BE2C (cell line): ENCODE data around the gene PIAS2.
"Not testable (repeated sequence)": the region's sequence is repeated elsewhere in the genome, so short reads cannot be mapped to it uniquely, and the experiment has no call there.

Experiments
- DNase-seq: peaks from one replicate; pipeline ENCODE4 v3.0.0-alpha.2; 2020
- H3K27me3 ChIP-seq: fragments of 250-450 bp; sonication (Bioruptor Pico); 2 replicates; pipeline ENCODE4 v1.5.1; 2020; ENCODE audit warnings: mild to moderate bottlenecking
- H3K36me3 ChIP-seq: fragments of 250-450 bp; sonication (Bioruptor Pico); 2 replicates; pipeline ENCODE4 v1.5.1; 2020; ENCODE audit warnings: mild to moderate bottlenecking
- H3K4me1 ChIP-seq: fragments of 250-450 bp; sonication (Bioruptor Pico); 2 replicates; pipeline ENCODE4 v1.5.1; 2020
- H3K4me3 ChIP-seq: 2 replicates; pipeline ENCODE4 v1.5.1; 2011; ENCODE audit warnings: low read depth, low read length
- H3K9me3 ChIP-seq: fragments of 250-450 bp; sonication (Bioruptor Pico); 2 replicates; pipeline ENCODE4 v1.5.1; 2020
- TF ChIP-seq, protein P1 (sequence below): IDR thresholded peaks from 2 replicates; pipeline ENCODE4 v1.5.1; 2012; ENCODE audit warnings: mild to moderate bottlenecking, low read depth, low read length

PIAS2 gene

DNA sequence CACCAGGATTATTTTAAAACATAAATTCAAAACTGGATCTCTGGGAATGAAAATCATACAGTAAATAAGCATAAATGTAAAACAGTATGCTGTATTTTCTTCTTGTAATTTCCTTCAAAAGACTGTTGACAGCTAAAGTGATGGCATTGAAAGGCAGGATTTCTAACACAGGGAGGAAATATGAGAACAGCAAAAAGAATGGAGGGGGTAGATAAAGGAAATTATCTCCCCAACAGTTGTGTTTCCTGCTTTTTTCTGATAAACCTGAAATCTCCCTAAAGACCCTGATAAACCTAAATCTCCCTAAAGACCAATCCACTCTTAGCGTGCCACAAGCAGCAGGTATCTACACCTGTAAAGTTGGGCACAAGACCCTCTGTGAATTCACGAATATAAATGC lies 50.8 kb downstream of the PIAS2 start:
- H3K27me3 ChIP-seq: no peaks in the 10 kb centered on the region
- H3K36me3 ChIP-seq: no peaks in the 10 kb centered on the region
- TF ChIP-seq, protein P1, sequence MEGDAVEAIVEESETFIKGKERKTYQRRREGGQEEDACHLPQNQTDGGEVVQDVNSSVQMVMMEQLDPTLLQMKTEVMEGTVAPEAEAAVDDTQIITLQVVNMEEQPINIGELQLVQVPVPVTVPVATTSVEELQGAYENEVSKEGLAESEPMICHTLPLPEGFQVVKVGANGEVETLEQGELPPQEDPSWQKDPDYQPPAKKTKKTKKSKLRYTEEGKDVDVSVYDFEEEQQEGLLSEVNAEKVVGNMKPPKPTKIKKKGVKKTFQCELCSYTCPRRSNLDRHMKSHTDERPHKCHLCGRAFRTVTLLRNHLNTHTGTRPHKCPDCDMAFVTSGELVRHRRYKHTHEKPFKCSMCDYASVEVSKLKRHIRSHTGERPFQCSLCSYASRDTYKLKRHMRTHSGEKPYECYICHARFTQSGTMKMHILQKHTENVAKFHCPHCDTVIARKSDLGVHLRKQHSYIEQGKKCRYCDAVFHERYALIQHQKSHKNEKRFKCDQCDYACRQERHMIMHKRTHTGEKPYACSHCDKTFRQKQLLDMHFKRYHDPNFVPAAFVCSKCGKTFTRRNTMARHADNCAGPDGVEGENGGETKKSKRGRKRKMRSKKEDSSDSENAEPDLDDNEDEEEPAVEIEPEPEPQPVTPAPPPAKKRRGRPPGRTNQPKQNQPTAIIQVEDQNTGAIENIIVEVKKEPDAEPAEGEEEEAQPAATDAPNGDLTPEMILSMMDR: no peak
- DNase-seq: no peak
- H3K4me3 ChIP-seq: no peak overlapping the region
- H3K9me3 ChIP-seq: no peaks in the 10 kb centered on the region
- no peaks in the 10 kb centered on the region for H3K4me1 ChIP-seq

DNA sequence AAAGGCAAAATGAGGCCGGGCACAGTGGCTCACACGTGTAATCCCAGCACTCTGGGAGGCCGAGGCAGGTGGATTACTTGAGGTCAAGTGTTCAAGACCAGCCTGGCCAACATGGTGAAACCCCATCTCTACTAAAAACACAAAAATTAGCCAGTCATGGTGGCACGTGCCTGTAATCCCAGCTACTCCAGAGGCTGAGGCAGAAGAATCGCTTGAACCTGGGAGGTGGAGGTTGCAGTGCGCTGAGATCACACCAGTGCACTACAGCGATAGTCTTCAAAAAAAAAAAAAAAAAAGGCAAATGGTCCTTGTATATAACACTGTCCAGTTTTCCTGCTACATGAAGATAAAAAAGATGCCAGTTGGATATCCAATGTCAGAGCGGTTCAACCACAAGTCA lies 52.1 kb downstream of the PIAS2 start:
- H3K36me3 ChIP-seq, H3K4me1 ChIP-seq, H3K9me3 ChIP-seq, H3K4me3 ChIP-seq, DNase-seq, H3K27me3 ChIP-seq: not testable (repeated sequence)

DNA sequence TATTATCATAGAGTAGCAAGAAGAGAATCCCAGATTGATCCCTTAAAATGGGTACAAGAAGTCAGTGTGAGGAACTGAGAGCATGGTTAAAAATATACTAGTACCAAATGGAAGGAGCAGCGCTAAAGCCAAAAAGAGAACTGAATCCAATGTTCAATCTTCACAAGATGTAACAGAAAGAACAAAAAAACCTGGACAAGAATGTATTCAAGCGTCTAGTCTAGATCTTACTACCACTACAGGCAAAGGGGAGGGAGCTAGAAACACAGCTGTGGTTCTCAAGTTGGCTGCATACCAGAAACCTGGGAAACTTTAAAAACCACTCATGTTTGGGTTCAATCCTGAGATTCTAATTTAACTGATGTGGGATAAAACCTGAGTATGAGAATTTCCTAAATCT lies 57.5 kb downstream of the PIAS2 start:
- no peak for DNase-seq
- TF ChIP-seq, protein P1: no peak
- Histone ChIP-seq H3K27me3 (no peaks in the 10 kb centered on the region), H3K4me3 (no peak overlapping the region), H3K9me3 (no peaks in the 10 kb centered on the region), H3K4me1 (no peaks in the 10 kb centered on the region), H3K36me3 (no peaks in the 10 kb centered on the region)

DNA sequence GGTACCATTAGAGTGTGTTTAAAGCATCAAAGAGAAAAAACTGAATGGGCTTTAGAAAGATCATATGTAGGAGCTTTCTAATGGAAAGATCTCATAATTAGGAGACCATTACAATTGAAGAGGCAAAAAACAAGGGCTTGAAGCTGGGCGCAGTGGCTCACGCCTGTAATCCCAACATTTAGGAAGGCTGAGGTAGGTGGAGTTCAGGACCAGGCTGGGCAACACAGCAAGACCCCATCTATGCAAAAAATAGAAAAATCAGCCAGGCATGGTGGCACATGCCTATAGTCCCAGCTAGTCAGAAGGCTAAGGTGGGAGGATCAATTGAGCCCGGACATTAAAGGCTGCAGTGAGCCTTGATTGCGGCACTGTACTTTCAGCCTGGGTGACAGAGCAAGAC lies 59.0 kb downstream of the PIAS2 start:
- H3K9me3 ChIP-seq: no peaks in the 10 kb centered on the region
- no peaks in the 10 kb centered on the region for H3K36me3 ChIP-seq
- H3K27me3 ChIP-seq: no peaks in the 10 kb centered on the region
- TF ChIP-seq, protein P1: no peak
- DNase-seq: no peak
- H3K4me1 ChIP-seq: no peaks in the 10 kb centered on the region
- no peak overlapping the region for H3K4me3 ChIP-seq

DNA sequence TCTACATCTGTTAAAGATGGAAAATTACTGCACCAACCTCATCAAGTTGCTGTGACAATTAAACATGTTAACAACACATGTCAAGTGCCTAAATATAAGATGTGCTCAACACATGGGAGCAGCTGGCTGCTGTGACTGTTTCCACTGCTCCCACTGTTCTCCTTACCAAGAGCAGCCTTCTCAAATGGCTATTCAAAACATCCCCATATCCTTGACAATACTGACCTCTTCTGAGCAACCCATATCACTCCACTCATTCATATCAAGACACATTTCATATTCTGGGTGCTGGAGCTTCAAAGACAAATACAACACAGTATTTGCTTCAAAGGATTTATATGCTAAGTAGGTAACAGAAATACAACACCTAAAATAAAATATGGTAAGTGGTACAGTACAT lies 60.3 kb downstream of the PIAS2 start:
- H3K9me3 ChIP-seq: no peaks in the 10 kb centered on the region
- no peaks in the 10 kb centered on the region for H3K4me1 ChIP-seq
- no peak overlapping the region for H3K4me3 ChIP-seq
- H3K36me3 ChIP-seq: no peaks in the 10 kb centered on the region
- no peaks in the 10 kb centered on the region for H3K27me3 ChIP-seq
- TF ChIP-seq, protein P1: no peak
- no peak for DNase-seq

DNA sequence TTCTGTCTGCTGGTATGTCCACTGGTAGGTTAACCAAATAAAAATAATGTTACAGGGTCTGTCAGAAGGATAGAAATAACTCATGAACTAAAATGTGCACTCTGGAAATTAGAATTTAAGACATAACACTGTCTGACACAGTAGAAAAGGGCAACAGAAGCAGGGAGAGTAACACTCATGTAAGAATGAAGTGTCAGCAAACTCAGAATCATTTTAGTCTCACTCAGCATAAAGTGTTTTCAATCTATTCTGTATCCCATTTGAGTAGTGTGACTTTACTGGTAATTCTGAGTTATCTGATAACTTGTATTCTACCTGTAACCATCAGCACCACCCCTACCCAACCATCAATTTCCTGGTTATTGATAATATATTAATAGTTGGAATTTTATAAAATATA lies 68.3 kb downstream of the PIAS2 start:
- H3K36me3 ChIP-seq: no peaks in the 10 kb centered on the region
- no peak for DNase-seq
- no peaks in the 10 kb centered on the region for H3K27me3 ChIP-seq
- no peaks in the 10 kb centered on the region for H3K4me1 ChIP-seq
- no peak overlapping the region for H3K4me3 ChIP-seq
- H3K9me3 ChIP-seq: no peaks in the 10 kb centered on the region
- TF ChIP-seq, protein P1: no peak

DNA sequence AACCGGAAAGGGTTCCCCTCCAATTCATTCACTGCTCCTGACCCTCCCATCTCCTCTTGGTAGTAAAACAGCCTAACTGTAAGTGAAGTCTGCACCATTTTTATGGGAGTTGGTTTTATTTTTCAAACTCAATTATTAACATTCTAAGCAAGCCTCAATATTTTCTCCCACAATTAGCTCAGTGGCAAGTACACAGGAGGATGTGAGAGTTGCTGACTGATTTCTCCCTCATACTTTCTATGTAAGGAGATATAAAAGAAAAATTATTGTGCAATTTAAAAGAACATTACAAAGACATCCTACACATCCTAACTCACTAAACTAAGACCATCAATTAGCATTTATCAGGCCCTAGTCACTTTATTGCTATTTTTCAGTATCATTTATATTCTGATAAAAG lies 73.9 kb downstream of the PIAS2 start:
- no peaks in the 10 kb centered on the region for H3K36me3 ChIP-seq
- no peak for DNase-seq
- H3K9me3 ChIP-seq: no peaks in the 10 kb centered on the region
- no peaks in the 10 kb centered on the region for H3K4me1 ChIP-seq
- TF ChIP-seq, protein P1: no peak
- no peak overlapping the region for H3K4me3 ChIP-seq
- H3K27me3 ChIP-seq: no peaks in the 10 kb centered on the region
